ENCODE data around the gene RGPD5.
A peak's percentile ranks its signal among the peaks of the same experiment; 100 is the strongest.
"Not testable (repeated sequence)": the region's sequence is repeated elsewhere in the genome, so short reads cannot be mapped to it uniquely, and the experiment has no call there.

The RGPD5 gene

GRCh38 chr2:109794074-109794737 lies at the start of gene RGPD5:
RGPD5 (plus strand) TSS chr2:109794305; CDS start chr2:109794466, 161 bp downstream.
- H3K27me3 ChIP-seq (ENCODE audit: control insufficient read depth, insufficient read depth, low read length); H3K9ac ChIP-seq (ENCODE audit: low read length); H3K27ac ChIP-seq (ENCODE audit: low read depth, low read length); H3K4me1 ChIP-seq (ENCODE audit: control insufficient read depth, insufficient read depth, low read length); H3K9me3 ChIP-seq (ENCODE audit: control insufficient read depth, insufficient read depth, low read depth, low read length); H3K36me3 ChIP-seq (ENCODE audit: control insufficient read depth, insufficient read depth, low read length); H3K4me3 ChIP-seq (ENCODE audit: low read depth, low read length): not testable (repeated sequence)

GRCh38 chr2:109751572-109751971 lies 42.5 kb upstream of the RGPD5 start:
- not testable (repeated sequence) for H3K9me3 ChIP-seq (ENCODE audit: control insufficient read depth, insufficient read depth, low read depth, low read length); H3K4me1 ChIP-seq (ENCODE audit: control insufficient read depth, insufficient read depth, low read length); H3K27me3 ChIP-seq (ENCODE audit: control insufficient read depth, insufficient read depth, low read length); H3K27ac ChIP-seq (ENCODE audit: low read depth, low read length); H3K36me3 ChIP-seq (ENCODE audit: control insufficient read depth, insufficient read depth, low read length); H3K4me3 ChIP-seq (ENCODE audit: low read depth, low read length); H3K9ac ChIP-seq (ENCODE audit: low read length)

- H3K27me3 ChIP-seq (ENCODE audit: control insufficient read depth, insufficient read depth, low read length); H3K9ac ChIP-seq (ENCODE audit: low read length): not testable (repeated sequence)
These were observed 36.8 kb upstream of the RGPD5 start for GRCh38 chr2:109757163-109757824.

GRCh38 chr2:109760265-109761042 lies 33.7 kb upstream of the RGPD5 start:
- not testable (repeated sequence) for H3K36me3 ChIP-seq (ENCODE audit: control insufficient read depth, insufficient read depth, low read length); H3K27me3 ChIP-seq (ENCODE audit: control insufficient read depth, insufficient read depth, low read length); H3K4me1 ChIP-seq (ENCODE audit: control insufficient read depth, insufficient read depth, low read length); H3K9ac ChIP-seq (ENCODE audit: low read length); H3K9me3 ChIP-seq (ENCODE audit: control insufficient read depth, insufficient read depth, low read depth, low read length); H3K27ac ChIP-seq (ENCODE audit: low read depth, low read length)
- H3K4me3 ChIP-seq (ENCODE audit: low read depth, low read length), result peak overlapping the region; percentile 43

More at GRCh38 chr2:109757163-109757824, 36.8 kb upstream of the RGPD5 start:
- not testable (repeated sequence) for H3K4me3 ChIP-seq (ENCODE audit: low read depth, low read length); H3K9me3 ChIP-seq (ENCODE audit: control insufficient read depth, insufficient read depth, low read depth, low read length); H3K4me1 ChIP-seq (ENCODE audit: control insufficient read depth, insufficient read depth, low read length); H3K36me3 ChIP-seq (ENCODE audit: control insufficient read depth, insufficient read depth, low read length); H3K27ac ChIP-seq (ENCODE audit: low read depth, low read length)

- H3K4me1 ChIP-seq (ENCODE audit: control insufficient read depth, insufficient read depth, low read length); H3K36me3 ChIP-seq (ENCODE audit: control insufficient read depth, insufficient read depth, low read length); H3K9ac ChIP-seq (ENCODE audit: low read length); H3K9me3 ChIP-seq (ENCODE audit: control insufficient read depth, insufficient read depth, low read depth, low read length); H3K27me3 ChIP-seq (ENCODE audit: control insufficient read depth, insufficient read depth, low read length); H3K27ac ChIP-seq (ENCODE audit: low read depth, low read length): not testable (repeated sequence)
- peak overlapping the region; percentile 43 for H3K4me3 ChIP-seq (ENCODE audit: low read depth, low read length)
These were observed 33.1 kb upstream of the RGPD5 start for GRCh38 chr2:109761043-109761454.

GRCh38 chr2:109761976-109762375 lies 32.1 kb upstream of the RGPD5 start:
- not testable (repeated sequence) for H3K4me3 ChIP-seq (ENCODE audit: low read depth, low read length); H3K27me3 ChIP-seq (ENCODE audit: control insufficient read depth, insufficient read depth, low read length); H3K27ac ChIP-seq (ENCODE audit: low read depth, low read length); H3K4me1 ChIP-seq (ENCODE audit: control insufficient read depth, insufficient read depth, low read length); H3K36me3 ChIP-seq (ENCODE audit: control insufficient read depth, insufficient read depth, low read length); H3K9me3 ChIP-seq (ENCODE audit: control insufficient read depth, insufficient read depth, low read depth, low read length); H3K9ac ChIP-seq (ENCODE audit: low read length)

- not testable (repeated sequence) for H3K9me3 ChIP-seq (ENCODE audit: control insufficient read depth, insufficient read depth, low read depth, low read length); H3K36me3 ChIP-seq (ENCODE audit: control insufficient read depth, insufficient read depth, low read length); H3K4me1 ChIP-seq (ENCODE audit: control insufficient read depth, insufficient read depth, low read length); H3K27ac ChIP-seq (ENCODE audit: low read depth, low read length); H3K27me3 ChIP-seq (ENCODE audit: control insufficient read depth, insufficient read depth, low read length); H3K9ac ChIP-seq (ENCODE audit: low read length); H3K4me3 ChIP-seq (ENCODE audit: low read depth, low read length)
These were observed 28.0 kb upstream of the RGPD5 start for GRCh38 chr2:109766074-109766473.

GRCh38 chr2:109766886-109767578 lies 27.1 kb upstream of the RGPD5 start:
- H3K4me1 ChIP-seq (ENCODE audit: control insufficient read depth, insufficient read depth, low read length); H3K36me3 ChIP-seq (ENCODE audit: control insufficient read depth, insufficient read depth, low read length); H3K27ac ChIP-seq (ENCODE audit: low read depth, low read length); H3K9me3 ChIP-seq (ENCODE audit: control insufficient read depth, insufficient read depth, low read depth, low read length); H3K27me3 ChIP-seq (ENCODE audit: control insufficient read depth, insufficient read depth, low read length); H3K4me3 ChIP-seq (ENCODE audit: low read depth, low read length); H3K9ac ChIP-seq (ENCODE audit: low read length): not testable (repeated sequence)

GRCh38 chr2:109768934-109769333 lies 25.2 kb upstream of the RGPD5 start:
- not testable (repeated sequence) for H3K27ac ChIP-seq (ENCODE audit: low read depth, low read length); H3K9me3 ChIP-seq (ENCODE audit: control insufficient read depth, insufficient read depth, low read depth, low read length); H3K9ac ChIP-seq (ENCODE audit: low read length); H3K27me3 ChIP-seq (ENCODE audit: control insufficient read depth, insufficient read depth, low read length); H3K4me1 ChIP-seq (ENCODE audit: control insufficient read depth, insufficient read depth, low read length); H3K36me3 ChIP-seq (ENCODE audit: control insufficient read depth, insufficient read depth, low read length); H3K4me3 ChIP-seq (ENCODE audit: low read depth, low read length)

- H3K36me3 ChIP-seq (ENCODE audit: control insufficient read depth, insufficient read depth, low read length); H3K9me3 ChIP-seq (ENCODE audit: control insufficient read depth, insufficient read depth, low read depth, low read length); H3K27ac ChIP-seq (ENCODE audit: low read depth, low read length); H3K9ac ChIP-seq (ENCODE audit: low read length); H3K4me1 ChIP-seq (ENCODE audit: control insufficient read depth, insufficient read depth, low read length); H3K4me3 ChIP-seq (ENCODE audit: low read depth, low read length); H3K27me3 ChIP-seq (ENCODE audit: control insufficient read depth, insufficient read depth, low read length): not testable (repeated sequence)
These were observed 15.0 kb upstream of the RGPD5 start for GRCh38 chr2:109779118-109779517.
